ENCODE results near the gene LDHD. TPM values are rescaled to one million over a fixed set of nuclear protein-coding genes. Genes with fewer than 3 reads are reported as not detected.

Gene LDHD
- total and polyA plus RNA-seq, 2 of the 8 experiments (the other 6 are each of a cell fraction or from before 2014, with no cell fraction given), result 14.9 to 18.2 TPM

- TF ChIP-seq CHD7 (IDR thresholded peaks at IDR 0.05; ENCODE audit: insufficient replicate concordance, low read length) (no peak), SP2 (IDR thresholded peaks at IDR 0.05; ENCODE audit: low read length) (no peak), GTF2F1 (IDR thresholded peaks at IDR 0.05; ENCODE audit: borderline replicate concordance, low read depth, low read length) (no peak), E2F6 (IDR thresholded peaks at IDR 0.05) (no peak), SAP30 (IDR thresholded peaks at IDR 0.05; ENCODE audit: insufficient read depth, insufficient replicate concordance, low read length) (no peak), NRF1 (IDR thresholded peaks at IDR 0.05; ENCODE audit: low read depth, low read length) (no peak), KDM1A (IDR thresholded peaks at IDR 0.05; ENCODE audit: borderline replicate concordance, low read length) (no peak), RNF2 (IDR thresholded peaks at IDR 0.05; ENCODE audit: borderline replicate concordance, low read depth, low read length, missing control alignments, poor library complexity, severe bottlenecking) (no peak)
Observed at GRCh38 chr16:75108792-75109731, 7.5 kb downstream of the LDHD start (continued).

Data from H1 (cell line).